HG03575 (cell line): ENCODE results near the gene GBP4.

Experiments
- ATAC-seq: cut with Tn5 transposase; IDR thresholded peaks from one replicate; pipeline ENCODE4 v1.9.1; 2021; ENCODE audit not compliant: unreplicated experiment, insufficient number of reproducible peaks, low FRiP score; ENCODE audit errors: extremely low read depth

GBP4 gene

DNA sequence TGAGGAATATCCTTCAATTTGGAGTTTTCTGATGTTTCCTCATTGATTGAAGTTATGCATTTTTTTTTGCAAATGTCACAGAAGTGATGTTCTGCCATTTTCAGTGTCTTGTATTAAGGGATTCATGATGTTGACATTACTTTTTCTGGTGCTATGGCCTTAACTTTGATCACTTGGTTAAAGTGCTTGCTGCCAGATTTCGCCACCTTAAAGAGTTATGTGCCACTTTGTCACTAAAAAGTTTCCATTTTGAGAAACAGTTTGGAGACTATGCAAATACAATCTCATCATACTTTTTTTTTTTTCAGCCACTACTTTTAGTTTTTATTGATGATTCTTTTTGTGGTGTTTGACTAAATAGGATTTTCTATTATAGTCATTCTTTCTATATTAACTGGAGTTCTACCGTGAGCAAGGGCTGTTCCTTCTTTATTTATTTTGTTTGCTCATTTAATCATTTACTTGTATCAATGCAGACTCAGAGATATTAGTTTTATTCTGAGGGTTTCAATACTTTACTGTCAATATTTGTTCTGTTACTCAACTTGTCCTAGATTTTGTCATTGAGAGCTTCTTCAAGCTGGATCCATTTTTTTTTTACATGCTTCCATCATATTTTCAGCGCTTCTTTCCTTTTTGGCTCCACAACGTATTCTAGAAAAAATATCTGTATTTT lies 26.1 kb downstream of the GBP4 start:
- ATAC-seq: no peak

DNA sequence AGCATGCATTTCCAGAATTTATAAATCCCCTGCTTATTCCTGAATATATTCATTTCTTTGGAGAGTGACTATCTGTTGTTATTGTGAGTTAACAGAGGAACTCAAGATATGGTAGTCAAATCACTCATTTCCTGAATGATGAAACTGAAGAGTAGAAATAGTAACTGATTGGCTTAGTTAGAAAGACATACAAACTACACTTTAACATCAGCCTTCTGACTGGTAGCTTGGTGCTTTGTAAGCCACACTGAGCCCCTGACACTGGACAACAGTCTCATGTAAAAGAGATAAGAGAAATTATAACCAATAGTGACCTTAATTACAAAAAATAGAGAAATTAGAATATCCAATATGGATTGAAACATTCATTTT lies 27.7 kb downstream of the GBP4 start:
- no peak for ATAC-seq

DNA sequence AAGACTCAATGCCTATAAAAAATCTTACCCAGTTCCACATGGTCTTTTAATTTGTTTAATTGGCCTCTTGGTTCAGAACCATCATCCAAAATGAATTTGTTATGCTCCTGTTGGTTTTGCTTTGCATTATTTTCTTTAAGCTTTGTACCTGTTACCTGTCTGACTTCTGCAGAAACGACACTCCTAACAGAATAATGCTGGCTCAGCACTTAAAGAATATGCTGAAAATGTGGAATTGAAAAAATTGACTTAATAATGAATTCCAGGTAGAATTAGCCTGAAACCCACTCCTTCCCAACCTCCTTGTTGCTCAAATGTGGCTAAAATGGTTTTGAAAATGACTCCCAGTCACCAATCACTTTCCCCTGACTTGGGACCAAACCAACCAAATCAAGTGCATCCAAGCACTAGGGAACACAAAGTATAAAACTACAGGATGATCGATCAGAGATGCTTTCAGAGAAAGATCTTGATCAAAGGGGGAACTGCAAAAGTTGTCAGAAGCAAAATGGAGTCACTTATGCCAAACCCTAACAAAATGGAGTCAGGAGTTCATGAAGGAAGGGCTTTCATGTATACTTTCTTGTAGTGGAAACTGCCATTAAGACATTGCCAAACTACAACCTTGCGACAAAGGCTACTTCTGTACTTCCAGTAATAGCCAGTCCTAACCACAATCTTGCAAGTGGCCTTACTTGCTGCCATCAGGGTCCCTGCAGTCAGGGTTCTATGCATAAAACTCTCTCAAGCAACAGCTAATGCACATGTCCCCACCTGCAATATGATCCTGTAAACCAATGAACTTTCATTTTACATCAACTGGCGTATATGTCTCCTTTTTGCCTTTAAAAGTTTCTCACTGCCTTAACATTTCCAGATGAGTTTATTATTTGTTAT lies 28.3 kb downstream of the GBP4 start:
- ATAC-seq: no peak

DNA sequence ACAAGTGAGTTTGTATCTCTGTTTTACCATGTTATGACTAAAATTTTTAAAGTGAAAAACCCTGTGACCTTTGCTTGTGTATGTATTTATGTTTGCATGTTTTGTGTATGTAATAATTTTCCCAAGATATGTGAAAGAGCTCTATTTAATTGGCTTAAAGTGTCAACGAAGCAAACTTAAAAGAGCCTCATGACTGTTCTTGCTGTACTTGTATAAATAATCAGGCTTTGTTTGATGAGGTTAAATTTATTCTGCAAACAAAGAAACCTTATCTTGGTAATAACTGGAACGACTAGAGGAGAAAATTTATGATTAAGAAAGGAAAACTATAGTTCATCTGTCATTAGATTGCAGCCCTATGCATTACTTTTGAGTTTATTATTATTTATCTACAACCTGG lies 29.6 kb downstream of the GBP4 start:
- ATAC-seq: no peak

DNA sequence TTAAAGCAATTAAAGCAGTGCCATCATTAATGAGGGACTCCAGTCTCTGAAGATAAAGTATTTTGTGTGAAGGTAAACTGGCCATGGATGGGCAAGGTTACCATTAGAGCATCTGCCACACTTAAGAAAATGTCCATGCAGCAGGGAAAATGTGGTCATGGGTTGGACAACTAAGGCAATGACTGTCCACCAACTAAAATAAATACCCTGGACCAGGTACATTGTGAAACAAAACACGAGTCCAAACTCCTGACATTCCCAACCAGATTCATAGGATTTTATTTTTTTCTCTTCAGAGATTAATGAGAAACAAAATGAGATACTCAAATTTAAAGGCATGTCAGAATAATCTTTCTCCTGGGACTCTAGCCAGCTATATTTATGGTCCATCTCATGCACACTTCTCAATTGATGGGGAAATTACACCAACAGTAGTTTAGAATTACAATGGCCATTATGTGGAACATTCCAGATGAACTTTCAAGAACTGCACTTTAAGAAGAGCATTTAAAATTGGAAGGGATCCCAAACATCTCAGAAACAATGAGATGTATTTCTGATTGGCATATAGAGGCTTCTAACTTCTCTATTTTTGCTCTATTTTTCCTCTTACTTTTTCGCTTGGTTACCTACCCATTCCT lies 31.0 kb downstream of the GBP4 start:
- no peak for ATAC-seq

DNA sequence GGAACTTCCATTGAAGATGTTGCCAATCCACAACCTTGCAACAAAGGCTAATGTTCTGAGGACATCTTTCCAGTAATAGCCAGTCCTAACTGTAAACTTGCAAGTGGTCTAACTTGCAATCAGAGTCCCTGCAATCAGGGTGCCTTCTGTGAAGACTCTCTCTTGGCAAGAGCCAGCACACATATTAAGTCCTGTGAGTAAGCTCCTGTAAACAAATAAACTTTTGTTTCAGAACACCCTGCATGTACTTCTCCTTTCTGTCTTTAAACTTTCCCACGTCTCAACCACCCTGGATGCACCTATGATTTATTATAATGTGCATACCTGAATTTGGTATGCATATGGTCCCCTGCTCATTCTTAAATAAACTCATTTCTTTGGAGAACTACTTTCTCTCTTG lies 32.0 kb downstream of the GBP4 start:
- ATAC-seq: no peak

DNA sequence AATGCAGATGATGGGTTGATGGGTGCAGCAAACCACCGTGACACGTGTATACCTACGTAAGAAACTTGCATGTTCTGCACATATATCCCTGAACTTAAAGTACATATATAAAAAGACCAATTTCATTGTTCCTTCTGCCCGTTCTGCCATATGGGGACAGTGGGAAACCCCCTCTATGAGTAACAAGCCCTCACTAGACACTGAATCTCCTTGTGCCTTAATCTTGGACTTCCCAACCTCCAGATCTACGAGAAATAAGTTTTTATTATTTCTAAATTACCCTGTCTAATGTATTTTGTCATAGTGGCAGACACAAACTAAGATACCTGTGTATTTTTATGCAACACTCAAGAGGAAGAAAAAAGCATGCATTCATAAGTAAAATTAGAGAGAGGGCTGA lies 32.9 kb downstream of the GBP4 start:
- ATAC-seq: no peak

DNA sequence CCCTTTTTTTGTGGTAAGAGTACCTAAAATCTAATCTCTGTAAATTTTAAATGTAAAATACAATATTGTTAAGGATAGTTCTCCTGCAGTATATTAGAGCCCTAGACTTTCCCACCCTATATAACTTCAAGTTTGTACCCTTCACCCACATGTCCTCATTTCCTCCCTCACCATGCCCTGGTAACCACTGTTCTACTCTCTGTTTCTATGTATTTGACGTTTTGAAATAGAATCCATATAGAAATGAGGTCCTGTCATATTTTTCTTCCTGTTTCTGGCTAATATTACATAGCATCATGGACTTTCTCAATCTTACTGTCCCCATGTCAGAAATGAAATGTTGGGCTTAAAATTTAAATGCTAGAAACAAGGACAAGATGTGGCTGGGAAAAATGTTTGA lies 47.7 kb downstream of the GBP4 start:
- no peak for ATAC-seq

DNA sequence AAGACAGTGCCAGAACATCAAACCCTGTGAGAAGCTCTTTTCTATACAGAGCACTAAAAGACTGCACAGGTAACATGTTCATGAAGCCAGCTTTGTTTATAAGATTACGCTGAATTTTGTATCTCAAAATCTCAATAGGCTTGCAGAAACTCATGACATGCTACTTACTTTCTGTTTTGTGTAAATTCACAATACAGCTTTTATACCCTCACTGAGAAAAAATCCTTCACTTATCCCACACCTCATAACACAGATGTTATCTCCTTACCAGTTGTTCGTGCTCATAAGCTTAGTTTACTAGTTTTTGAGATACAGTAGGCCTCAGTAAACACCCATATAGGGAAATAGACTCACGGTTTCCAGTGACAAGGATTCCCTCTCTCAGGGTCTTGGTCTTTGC lies 48.8 kb downstream of the GBP4 start:
- no peak for ATAC-seq

DNA sequence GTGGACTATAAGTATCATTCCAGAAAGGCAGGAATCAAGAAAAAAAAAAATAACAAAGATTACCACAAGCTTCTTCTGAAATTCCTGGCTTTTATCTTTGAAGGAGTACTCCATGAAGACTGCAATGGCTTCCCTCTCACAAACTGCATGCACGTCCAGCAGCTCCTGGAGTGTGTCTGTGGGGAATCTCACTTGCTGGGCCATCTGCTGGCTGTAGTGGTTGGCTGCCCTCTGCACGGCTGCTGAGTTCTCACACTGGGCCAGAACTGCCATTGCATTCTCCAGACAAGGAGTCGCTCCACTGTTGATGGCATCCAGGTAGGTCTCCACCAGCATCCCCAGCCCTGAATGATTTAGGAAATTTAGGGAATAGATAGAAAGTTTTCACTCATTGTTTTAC lies 49.5 kb downstream of the GBP4 start:
- no peak for ATAC-seq

DNA sequence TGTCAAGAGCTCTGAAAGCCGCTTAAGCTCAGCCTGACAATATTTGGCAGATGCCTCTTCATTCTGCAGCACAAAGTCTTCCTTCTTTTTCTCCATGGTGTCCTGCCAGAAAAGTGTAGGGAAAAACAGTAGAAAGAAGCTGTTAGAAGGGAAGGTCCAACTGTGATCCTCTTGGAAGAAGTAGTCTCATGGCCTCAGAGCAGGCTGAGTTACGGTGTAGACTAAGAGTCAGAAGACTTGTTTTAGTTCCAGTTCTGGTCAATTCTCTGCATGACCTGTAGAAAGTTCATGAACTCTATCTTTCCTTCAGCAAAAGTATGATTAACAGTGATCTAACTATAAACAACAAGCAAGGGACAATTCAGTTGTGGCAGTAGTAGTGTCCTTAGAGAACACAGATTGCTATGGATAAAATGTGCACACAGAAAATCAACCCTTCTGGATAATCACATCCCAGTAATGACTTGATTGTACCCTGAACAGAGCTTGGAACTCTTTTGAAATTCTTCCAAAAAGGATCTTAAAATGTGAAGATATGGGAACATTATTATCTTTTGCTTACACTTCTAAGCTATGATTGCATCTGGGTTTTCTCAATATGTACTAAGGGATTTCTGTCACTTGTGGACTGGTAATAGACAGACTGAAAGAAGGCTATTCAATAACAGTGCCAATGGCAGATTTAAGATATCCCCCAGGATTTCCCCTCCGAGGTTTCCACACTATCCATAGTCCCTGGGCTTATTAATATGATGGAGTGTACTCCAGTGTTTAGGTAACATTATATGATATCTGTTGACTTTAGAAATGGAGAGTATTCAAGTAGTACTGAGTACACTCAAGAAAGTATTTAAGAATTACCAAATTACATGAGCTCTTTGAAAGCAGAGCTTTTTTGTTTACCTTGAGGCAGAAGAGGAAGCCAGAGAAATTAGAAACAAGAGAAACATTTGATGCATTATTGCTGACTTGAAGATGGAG lies 50.8 kb downstream of the GBP4 start:
- no peak for ATAC-seq

DNA sequence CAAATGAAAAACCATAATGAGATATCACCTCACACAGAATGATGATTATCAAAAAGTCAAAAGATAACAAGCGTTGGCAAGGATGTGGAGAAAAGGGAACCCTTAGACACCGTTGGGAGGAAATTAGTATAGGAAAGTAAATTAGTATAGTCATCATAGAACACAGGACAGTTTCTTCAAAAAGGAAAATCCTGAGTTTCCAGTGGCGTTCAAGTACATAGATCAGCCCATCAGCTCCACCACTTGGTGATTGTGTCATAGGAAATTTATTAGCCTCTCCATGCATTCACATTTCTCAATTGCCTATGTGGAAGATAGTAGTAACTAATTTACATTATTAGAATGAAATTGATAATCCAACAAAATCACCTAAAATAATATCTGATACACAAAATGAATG lies 52.0 kb downstream of the GBP4 start:
- ATAC-seq: no peak

DNA sequence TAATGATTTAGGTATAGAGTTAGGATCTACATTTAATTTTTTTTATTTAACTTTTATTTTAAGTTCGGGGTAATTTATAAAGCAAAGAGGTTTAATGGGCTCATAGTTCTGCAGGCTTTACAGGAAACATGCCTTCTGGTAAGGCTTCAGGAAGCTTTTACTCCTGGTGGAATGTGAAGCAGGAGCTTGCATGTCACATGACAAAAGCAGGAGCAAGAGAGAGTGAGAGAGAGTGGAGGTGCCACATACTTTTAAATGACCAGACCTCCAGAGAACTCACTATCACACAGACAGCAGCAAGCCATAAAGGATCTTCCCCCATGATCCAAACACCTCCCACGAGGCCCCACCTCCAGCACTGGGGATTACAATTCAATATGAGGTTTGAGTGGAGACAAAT lies 55.3 kb downstream of the GBP4 start:
- no peak for ATAC-seq

DNA sequence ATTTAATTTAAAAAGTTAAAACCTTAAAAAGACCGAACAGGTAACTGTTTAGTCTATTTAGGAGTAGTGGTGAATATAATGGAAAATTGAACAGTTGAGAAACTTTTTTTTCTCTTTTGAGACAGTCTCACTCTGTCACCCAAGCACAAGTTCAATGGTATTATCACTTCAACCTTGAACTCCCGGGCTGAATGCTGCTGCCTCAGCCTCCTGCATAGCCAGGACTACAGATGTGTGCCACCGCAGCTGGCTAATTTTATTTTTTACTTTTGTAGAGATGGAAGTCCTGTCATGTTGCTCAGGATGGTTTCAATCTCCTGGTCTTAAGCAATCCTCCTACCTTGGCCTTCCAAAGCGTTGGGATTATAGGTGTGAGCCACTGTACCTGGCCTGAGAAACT lies 56.6 kb downstream of the GBP4 start:
- ATAC-seq: no peak

DNA sequence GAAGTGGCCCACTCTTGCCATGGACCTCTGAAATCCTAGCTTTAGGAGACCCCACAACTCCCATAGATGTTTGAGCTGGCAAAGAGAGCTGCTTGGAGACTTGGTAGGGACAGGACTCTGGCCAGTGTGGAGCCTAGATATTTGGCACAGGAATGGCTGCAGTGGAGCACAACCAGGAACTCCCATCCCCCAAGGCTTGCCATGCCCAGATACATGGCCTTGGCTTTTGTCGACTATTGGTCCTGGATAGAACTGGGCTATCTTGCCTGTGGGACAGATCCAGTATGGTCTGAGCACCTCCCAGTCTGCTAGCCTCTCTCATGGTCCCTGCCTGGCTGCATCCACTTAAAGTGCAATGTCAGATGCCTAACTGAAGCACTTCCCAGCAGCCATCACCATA lies 65.0 kb downstream of the GBP4 start:
- no peak for ATAC-seq
